GM12874 (cell line): ENCODE results near the gene KISS1.

ENCODE experiments used
- TF ChIP-seq, protein P1 (sequence below): IDR thresholded peaks from 2 replicates; pipeline ENCODE4 v1.5.1; 2011; ENCODE audit warnings: low read depth, mild to moderate bottlenecking, control low read depth, low read length, moderate library complexity; ENCODE audit not compliant: insufficient read depth

The KISS1 gene

DNA sequence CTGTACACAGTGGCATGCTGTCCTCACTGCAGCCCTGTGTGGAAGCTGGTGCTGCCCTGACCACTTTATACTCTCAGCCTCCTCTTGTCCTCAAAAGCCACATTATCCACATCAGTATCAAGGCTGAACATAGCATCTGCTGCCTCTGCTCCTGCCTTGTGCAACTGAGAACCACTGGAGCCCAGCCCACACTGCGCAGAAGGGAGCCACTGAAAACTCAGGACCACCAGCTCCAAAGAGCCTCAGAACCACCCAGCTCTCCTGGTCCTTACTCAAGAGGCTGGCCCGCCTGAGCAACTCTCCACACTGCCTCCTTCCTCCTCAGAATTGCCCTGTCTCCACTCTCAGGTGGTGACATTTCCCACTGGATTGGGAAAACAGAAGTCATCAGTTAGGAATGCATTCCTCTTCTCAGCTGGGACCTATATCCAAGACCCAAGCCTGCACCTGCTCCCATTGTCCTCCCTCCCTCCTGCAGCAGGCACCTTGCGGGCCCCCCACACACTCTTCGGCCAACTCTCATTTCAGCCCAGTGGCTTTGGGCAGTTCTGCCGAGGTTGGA lies 7.0 kb upstream of the KISS1 start:
- TF ChIP-seq, protein P1, sequence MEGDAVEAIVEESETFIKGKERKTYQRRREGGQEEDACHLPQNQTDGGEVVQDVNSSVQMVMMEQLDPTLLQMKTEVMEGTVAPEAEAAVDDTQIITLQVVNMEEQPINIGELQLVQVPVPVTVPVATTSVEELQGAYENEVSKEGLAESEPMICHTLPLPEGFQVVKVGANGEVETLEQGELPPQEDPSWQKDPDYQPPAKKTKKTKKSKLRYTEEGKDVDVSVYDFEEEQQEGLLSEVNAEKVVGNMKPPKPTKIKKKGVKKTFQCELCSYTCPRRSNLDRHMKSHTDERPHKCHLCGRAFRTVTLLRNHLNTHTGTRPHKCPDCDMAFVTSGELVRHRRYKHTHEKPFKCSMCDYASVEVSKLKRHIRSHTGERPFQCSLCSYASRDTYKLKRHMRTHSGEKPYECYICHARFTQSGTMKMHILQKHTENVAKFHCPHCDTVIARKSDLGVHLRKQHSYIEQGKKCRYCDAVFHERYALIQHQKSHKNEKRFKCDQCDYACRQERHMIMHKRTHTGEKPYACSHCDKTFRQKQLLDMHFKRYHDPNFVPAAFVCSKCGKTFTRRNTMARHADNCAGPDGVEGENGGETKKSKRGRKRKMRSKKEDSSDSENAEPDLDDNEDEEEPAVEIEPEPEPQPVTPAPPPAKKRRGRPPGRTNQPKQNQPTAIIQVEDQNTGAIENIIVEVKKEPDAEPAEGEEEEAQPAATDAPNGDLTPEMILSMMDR, result no peak

DNA sequence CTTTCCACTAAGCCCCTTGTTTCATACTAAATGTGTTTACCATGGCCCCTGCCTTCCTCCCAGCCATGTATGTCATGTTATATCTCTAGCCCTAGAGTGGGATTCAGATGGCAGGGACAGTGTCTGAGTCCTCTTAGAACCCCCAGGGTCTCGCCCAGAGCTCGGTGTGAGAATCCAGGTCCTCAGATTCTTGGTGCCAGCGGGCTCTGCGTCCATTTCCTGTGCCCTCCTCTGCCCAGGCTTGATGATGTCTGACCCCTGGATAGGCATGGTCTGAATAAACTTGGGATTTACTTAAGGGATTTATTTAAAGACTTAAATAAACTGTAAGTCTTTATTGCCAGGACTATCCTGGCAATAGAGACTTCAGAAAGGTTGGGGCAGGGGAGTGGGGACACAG lies 6.2 kb upstream of the KISS1 start:
- TF ChIP-seq, protein P1, result no peak

DNA sequence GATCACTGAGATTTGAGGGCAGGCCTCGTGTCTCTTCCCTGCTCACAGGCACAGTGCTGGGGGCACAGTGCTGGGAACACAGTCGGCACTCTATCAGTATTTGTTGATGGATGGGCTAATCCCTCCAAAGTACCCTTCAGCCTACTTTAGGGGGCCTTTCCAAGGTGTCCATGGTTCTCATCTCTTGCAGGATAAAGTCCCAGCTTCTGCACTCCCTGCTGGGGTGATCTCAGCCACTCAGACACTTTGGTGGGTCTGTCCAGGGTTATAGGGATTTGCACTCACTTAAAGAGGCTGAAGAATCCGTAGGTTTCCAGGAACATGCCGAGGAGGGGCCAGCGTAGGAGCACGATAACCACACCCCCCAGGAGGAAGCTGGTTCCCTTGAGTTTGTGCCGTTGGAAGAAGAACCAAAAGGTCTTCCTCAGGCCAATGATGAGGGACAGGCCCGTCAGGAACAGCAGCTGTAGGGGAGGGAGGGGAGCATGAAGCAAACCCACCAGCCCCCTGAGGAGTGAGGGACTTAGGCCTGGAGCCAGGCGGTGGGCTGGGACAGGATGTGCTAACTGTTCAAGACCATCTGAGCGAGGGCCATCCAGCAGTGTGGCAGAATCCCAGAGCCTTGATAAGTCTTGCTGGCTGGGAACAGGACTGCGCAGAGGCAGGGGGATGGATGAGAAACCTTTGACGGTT lies 5.2 kb upstream of the KISS1 start:
- TF ChIP-seq, protein P1, result no peak

DNA sequence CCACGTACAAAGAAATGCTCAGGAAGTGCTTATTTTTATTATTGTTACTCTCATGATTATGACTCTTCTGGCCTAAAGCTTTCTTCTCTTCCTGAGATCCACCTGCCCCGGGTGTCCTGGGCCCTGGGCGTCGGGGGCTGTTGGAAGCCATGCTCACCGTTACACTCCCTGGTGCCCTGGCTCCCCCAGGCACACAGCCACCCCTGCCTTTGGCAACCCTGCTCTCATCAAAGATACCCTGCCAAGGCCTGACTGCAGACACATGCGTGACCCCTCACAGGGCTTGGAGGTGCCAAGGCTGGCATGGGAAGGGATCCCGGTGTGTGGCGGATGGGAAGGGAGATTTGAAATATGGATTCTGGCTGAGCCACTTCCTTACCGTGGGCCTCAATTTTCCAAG lies 3.3 kb upstream of the KISS1 start:
- TF ChIP-seq, protein P1, result no peak

DNA sequence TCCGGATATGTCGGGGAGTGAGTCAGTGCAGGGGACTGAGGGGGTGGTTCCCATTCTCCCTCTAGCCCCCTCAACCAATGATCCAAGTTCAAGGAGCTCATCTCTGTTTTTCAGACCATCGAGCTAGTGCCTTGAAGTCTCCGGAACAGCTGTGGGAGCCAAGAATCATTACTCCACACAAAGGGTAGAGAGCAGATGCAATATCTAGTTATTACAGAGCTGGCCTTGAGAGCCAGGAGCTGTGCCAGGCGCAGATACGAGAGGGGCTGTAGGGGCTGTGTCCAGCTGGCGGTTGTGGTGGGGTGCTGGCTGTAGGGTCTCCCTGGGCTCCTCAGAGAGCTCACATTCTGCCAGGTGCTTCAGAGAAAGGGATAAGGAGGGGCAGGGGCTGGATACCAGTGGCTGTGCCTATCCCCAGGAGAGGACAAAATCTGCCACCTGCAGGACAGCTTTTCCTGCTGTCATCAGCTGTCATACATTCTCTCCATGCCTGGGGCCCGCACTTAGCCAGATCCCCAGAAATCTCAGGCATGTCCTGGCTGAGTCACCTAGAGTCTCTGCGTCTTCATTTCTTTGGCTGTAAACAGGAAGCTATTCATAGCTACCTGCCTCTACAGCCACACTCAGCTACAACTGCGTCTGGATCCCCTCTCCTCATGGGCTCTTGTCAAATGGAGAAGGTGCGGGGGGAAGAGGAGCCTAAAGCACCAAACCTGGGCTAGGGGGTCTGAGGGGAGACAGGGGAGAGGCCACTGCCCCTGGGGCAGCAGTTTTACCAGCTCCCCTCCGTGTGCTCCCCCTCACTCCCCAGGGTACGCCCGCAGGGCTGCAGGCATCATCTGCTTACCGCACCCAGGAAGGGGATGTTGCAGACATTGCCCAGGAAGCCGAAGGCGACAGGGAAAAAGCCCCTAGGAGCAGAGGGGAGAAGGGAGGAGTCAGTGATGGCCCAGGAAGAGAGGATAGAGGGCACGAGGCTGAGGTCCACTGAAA lies 2.4 kb upstream of the KISS1 start:
- TF ChIP-seq, protein P1, result no peak

DNA sequence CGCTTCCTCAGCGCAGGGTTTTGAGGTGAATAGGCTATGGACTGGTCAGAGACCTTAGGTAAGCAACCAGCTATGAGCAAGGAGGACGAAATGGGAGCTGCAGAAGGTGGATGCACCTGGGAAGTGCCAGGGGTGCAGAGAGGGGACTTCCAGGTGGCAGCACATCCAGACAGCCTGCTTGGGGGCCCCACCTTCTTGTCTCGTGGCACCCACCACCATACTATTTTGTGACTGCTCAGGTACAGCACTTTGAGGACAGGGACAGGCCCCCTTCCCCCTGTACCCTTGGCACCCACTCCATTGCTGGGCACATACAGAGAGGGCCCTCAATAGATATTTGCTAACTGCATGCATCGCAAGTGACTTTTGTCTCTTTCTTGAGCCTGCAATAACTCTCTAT lies 777 bp upstream of the KISS1 start:
- TF ChIP-seq, protein P1, result no peak

DNA sequence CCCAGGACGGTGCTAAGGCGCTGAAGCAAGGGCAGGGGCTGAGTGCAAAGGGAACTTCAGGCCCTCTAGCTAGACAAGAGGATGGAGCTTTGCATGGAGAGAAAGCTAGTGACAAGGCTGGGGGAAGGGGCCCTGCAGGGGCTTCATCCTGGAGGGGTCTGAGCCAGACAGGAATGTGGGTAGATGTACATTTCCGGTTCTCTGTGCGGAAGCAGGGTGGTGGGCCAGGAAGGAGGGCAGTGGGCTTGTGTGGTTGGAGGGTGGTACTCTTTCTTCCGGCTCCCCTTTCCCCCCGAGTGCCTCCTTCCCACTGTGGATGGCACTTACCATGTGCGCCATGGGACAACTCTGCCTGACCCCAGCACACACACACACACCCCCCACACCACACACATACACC lies 1.5 kb downstream of the KISS1 start:
- TF ChIP-seq, protein P1, result no peak
